ENCODE measurements around the gene GSTO2. TPM values are rescaled to one million over a fixed set of nuclear protein-coding genes. Genes with fewer than 3 reads are reported as not detected.

The GSTO2 gene
- total and polyA plus RNA-seq, 2 experiments from 2014 or later, result 30.7 to 49.8 TPM

DNA sequence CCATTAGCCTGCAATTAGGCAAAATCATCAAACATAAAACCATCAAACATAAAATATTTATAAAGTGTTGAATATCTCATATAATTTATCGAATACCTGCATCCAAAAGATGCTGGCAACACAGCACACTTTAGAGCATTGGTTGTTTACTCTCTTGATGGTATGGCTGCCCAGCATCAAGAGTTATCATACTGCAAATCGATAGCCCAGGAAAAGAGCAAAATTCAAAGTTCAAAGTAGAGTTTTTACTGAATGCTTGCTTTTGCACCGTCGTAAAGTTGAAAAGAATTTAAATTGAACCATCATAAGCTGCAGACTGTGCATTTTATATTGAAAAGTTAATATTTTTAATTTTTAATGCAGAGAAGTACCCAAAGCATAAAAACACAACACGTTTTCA lies 4.2 kb upstream of the GSTO2 start:
- Histone ChIP-seq H3F3A (replicated peaks; ENCODE audit: low read depth) (no peaks in the 10 kb centered on the region), H3K27me3 (ENCODE audit: insufficient read depth) (no peaks in the 10 kb centered on the region), H3K4me2 (no peak overlapping the region), H3K9me2 (ENCODE audit: insufficient read depth) (no peaks in the 10 kb centered on the region), H3K27ac (ENCODE audit: low read depth) (no peak overlapping the region), H3K4me3 (no peak overlapping the region), H3K79me2 (replicated peaks; ENCODE audit: insufficient read depth) (peaks cover 80% of the 10 kb centered on the region), H2AFZ (no peak overlapping the region), H4K20me1 (replicated peaks; ENCODE audit: insufficient read depth) (peaks cover 12% of the 10 kb centered on the region; the same call in 1 of the 2 replicates), H3K36me3 (ENCODE audit: insufficient read depth) (peaks cover 18% of the 10 kb centered on the region; the same call in 1 of the 2 replicates), H3K4me1 (ENCODE audit: insufficient read depth) (peaks cover 5% of the 10 kb centered on the region; the same call in 1 of the 2 replicates)
- ATAC-seq (no peak), DNase-seq (ENCODE audit: low spot score) (no peak)
- Mint-ChIP-seq H3K4me3 (no peak overlapping the region), H3K27ac (no peak overlapping the region), H3K36me3 (ENCODE audit: low read depth) (peaks cover 38% of the 10 kb centered on the region), H3K4me1 (peaks cover 6% of the 10 kb centered on the region), H3K27me3 (ENCODE audit: insufficient read depth, low read depth, poor library complexity) (peaks cover 2% of the 10 kb centered on the region), H3K9me3 (no peaks in the 10 kb centered on the region)
- TF ChIP-seq EZH2phosphoT487 (IDR thresholded peaks at IDR 0.05; ENCODE audit: unreplicated experiment) (no peak), JUNB (IDR thresholded peaks at IDR 0.05; ENCODE audit: unreplicated experiment) (no peak), EZH2 (IDR thresholded peaks at IDR 0.05; ENCODE audit: low read depth, unreplicated experiment) (no peak), ZNF331 (CRISPR knock-in tag; IDR thresholded peaks at IDR 0.05; ENCODE audit: low read depth) (no peak), ETS1 (IDR thresholded peaks at IDR 0.05) (no peak), STAT1 (IDR thresholded peaks at IDR 0.05; ENCODE audit: unreplicated experiment) (no peak), POLR2AphosphoS5 (IDR thresholded peaks at IDR 0.05; ENCODE audit: low read depth) (no peak), NANOG (IDR thresholded peaks at IDR 0.05; ENCODE audit: borderline replicate concordance) (no peak), REST (IDR thresholded peaks at IDR 0.05; ENCODE audit: unreplicated experiment) (no peak)

DNA sequence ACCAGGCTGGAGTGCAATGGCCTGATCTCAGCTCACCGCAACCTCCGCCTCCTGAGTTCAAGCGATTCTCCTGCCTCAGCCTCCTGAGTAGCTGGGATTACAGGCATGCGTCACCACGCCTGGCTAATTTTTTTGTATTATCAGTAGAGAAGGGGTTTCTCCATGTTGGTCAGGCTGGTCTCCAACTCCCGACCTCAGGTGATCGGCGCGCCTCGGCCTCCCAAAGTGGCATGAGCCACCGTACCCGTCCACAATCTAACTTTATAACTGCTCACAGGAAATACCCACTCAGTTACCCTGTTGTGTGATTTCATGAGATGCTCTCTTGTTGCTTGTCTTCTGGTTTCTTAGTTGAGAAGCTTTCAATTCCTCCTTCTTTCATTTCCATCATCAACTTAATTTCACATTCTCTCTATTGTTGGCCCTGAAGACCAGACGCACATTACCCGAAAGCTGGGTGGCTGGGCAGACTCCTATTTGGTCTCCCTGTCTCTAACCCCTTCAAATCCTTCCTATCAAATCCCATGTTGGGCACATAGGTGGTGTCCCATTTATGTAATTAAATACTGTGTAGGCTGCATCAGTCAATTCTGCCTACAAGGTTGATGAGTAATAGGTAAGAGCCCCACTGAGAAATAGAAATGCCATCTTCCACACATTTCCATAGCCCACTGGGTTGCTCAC lies 1.1 kb upstream of the GSTO2 start:
- peak overlapping the region; percentile 87 for H3K27ac ChIP-seq (ENCODE audit: low read depth)
- TF ChIP-seq ETS1 (IDR thresholded peaks at IDR 0.05) (no peak), CTCF (conservative IDR thresholded peaks at IDR 0.05; ENCODE audit: low read depth in 2 of 2) (no peak), JUNB (IDR thresholded peaks at IDR 0.05; ENCODE audit: unreplicated experiment) (no peak)

More for the DNA sequence above, 1.1 kb upstream of the GSTO2 start:
- H3K4me3 Mint-ChIP-seq, result peak overlapping the region; percentile 90
- peaks cover 58% of the 10 kb centered on the region for H3K79me2 ChIP-seq (replicated peaks; ENCODE audit: insufficient read depth)
- peak overlapping the region; percentile 86 for H3K4me3 ChIP-seq
- H3K27me3 Mint-ChIP-seq (ENCODE audit: insufficient read depth, low read depth, poor library complexity), result peaks cover 2% of the 10 kb centered on the region
- no peaks in the 10 kb centered on the region for H3K9me3 Mint-ChIP-seq
- H3K27me3 ChIP-seq (ENCODE audit: insufficient read depth), result no peaks in the 10 kb centered on the region
- H4K20me1 ChIP-seq (replicated peaks; ENCODE audit: insufficient read depth), result 0 out of 2 replicates have a peak, but pooled peaks cover 5% of the 10 kb centered on the region
- H3K4me1 Mint-ChIP-seq, result peaks cover 6% of the 10 kb centered on the region
- no peak overlapping the region for H2AFZ ChIP-seq
- peaks cover 22% of the 10 kb centered on the region for H3K36me3 Mint-ChIP-seq (ENCODE audit: low read depth)
- peaks cover 7% of the 10 kb centered on the region; the same call in 1 of the 2 replicates for H3K36me3 ChIP-seq (ENCODE audit: insufficient read depth)
- H3K27ac Mint-ChIP-seq, result peak overlapping the region; percentile 97
- H3K4me2 ChIP-seq, result peak overlapping the region; percentile 93
- H3F3A ChIP-seq (replicated peaks; ENCODE audit: low read depth), result no peaks in the 10 kb centered on the region
- H3K9me2 ChIP-seq (ENCODE audit: insufficient read depth), result no peaks in the 10 kb centered on the region
- ATAC-seq (no peak), DNase-seq (ENCODE audit: low spot score) (no peak)
- H3K4me1 ChIP-seq (ENCODE audit: insufficient read depth), result peaks cover 5% of the 10 kb centered on the region; the same call in 1 of the 2 replicates
